Natural killer cell treated with Interleukin-12 subunit alpha and Interleukin-12 subunit beta and Interleukin-15 and Interleukin-18, amount 100 ng/mL, for 72 hours (primary cell): ENCODE measurements around the gene USP24. TPM values are rescaled to one million over a fixed set of nuclear protein-coding genes. Genes with fewer than 3 reads are reported as not detected.
A peak's percentile ranks its signal among the peaks of the same experiment; 100 is the strongest.
"Not testable (repeated sequence)": the region's sequence is repeated elsewhere in the genome, so short reads cannot be mapped to it uniquely, and the experiment has no call there.

Experiments used
- ATAC-seq, 2 donors: fragments of 150-1000 bp; cut with Tn5 transposase in 1 of 2; sonication (Bioruptor Pico), chemical (Tn5 transposase) in 1 of 2; 2 replicates each; pipeline ENCODE4 v1.10.0; 2021
- DNase-seq: peaks from one replicate; pipeline ENCODE4 v3.0.0; 2022; ENCODE audit warnings: low spot score
- H3K27ac Mint-ChIP-seq, 2 donors: 1 replicate in 1 of 2; 2 replicates in 1 of 2; pipeline ENCODE4 v1.8.0; 2022; ENCODE audit warnings: mixed read lengths in 2 of 2, mild to moderate bottlenecking in 1 of 2, moderate library complexity in 1 of 2
- H3K27me3 Mint-ChIP-seq, 2 donors: 1 replicate in 1 of 2; 2 replicates in 1 of 2; pipeline ENCODE4 v1.8.0; 2022; ENCODE audit warnings: mixed read lengths in 2 of 2
- H3K36me3 Mint-ChIP-seq: one replicate; pipeline ENCODE4 v1.8.0; 2022; ENCODE audit warnings: mixed read lengths
- H3K4me1 Mint-ChIP-seq, 2 donors: 1 replicate in 1 of 2; 2 replicates in 1 of 2; pipeline ENCODE4 v1.8.0; 2022; ENCODE audit warnings: low read depth in 2 of 2, mixed read lengths in 2 of 2, mild to moderate bottlenecking in 1 of 2
- H3K4me3 Mint-ChIP-seq: one replicate; pipeline ENCODE4 v1.8.0; 2022; ENCODE audit warnings: mixed read lengths
- H3K9me3 Mint-ChIP-seq: 2 replicates; pipeline ENCODE4 v1.8.0; 2022; ENCODE audit warnings: mixed read lengths
- total RNA-seq, 2 donors: library from RNA; stranded (reverse); gene quantifications; one replicate each; pipeline ENCODE4 v1.2.3, GENCODE V29; 2022

The USP24 gene
- total RNA-seq, 2 donors from 2014 or later, result 66.8 to 83.1 TPM

- H3K36me3 Mint-ChIP-seq, result no peaks in the 10 kb centered on the region
- peaks cover 0 to 3% of the 10 kb centered on the region in 2 donors for H3K4me1 Mint-ChIP-seq
- H3K27ac Mint-ChIP-seq, result no peak overlapping the region
- H3K27me3 Mint-ChIP-seq, result peaks cover 0 to 3% of the 10 kb centered on the region in 2 donors
- DNase-seq (no peak), ATAC-seq (no peak)
- no peaks in the 10 kb centered on the region for H3K9me3 Mint-ChIP-seq
- no peak overlapping the region for H3K4me3 Mint-ChIP-seq
Observed at GRCh38 chr1:55243655-55244054, 28.5 kb upstream of the USP24 start.

GRCh38 chr1:55239548-55239947 lies 24.4 kb upstream of the USP24 start:
- Mint-ChIP-seq H3K4me1 (peaks cover 6 to 7% of the 10 kb centered on the region in 2 donors), H3K27ac (no peak overlapping the region), H3K27me3 (peaks cover 0 to 3% of the 10 kb centered on the region in 2 donors), H3K36me3 (no peaks in the 10 kb centered on the region), H3K4me3 (no peak overlapping the region), H3K9me3 (no peaks in the 10 kb centered on the region)
- ATAC-seq, result no peak
- DNase-seq, result no peak

- Mint-ChIP-seq H3K4me1 (peaks cover 5 to 6% of the 10 kb centered on the region in 2 donors), H3K9me3 (no peaks in the 10 kb centered on the region), H3K27me3 (peaks cover 0 to 8% of the 10 kb centered on the region in 2 donors), H3K27ac (no peak overlapping the region), H3K36me3 (no peaks in the 10 kb centered on the region), H3K4me3 (peak overlapping the region; percentile 38)
- DNase-seq (no peak), ATAC-seq (peak in 1 of 2 donors; percentile 62)
Observed at GRCh38 chr1:55235722-55236121, 20.6 kb upstream of the USP24 start.

GRCh38 chr1:55234016-55234415 lies 18.9 kb upstream of the USP24 start:
- ATAC-seq (no peak), DNase-seq (no peak)
- H3K4me1 Mint-ChIP-seq, result peaks cover 5 to 6% of the 10 kb centered on the region in 2 donors
- H3K36me3 Mint-ChIP-seq, result no peaks in the 10 kb centered on the region
- no peaks in the 10 kb centered on the region for H3K9me3 Mint-ChIP-seq
- H3K27ac Mint-ChIP-seq, result no peak overlapping the region
- H3K4me3 Mint-ChIP-seq, result no peak overlapping the region
- H3K27me3 Mint-ChIP-seq, result peaks cover 0 to 14% of the 10 kb centered on the region in 2 donors

- ATAC-seq (no peak), DNase-seq (no peak)
- Mint-ChIP-seq H3K9me3 (no peaks in the 10 kb centered on the region), H3K36me3 (no peaks in the 10 kb centered on the region), H3K27ac (no peak overlapping the region), H3K4me3 (no peak overlapping the region), H3K4me1 (peaks cover 5 to 6% of the 10 kb centered on the region in 2 donors), H3K27me3 (peaks cover 0 to 14% of the 10 kb centered on the region in 2 donors)
Observed at GRCh38 chr1:55233145-55233777, 18.1 kb upstream of the USP24 start.

- no peak overlapping the region for H3K4me3 Mint-ChIP-seq
- peaks cover 5 to 6% of the 10 kb centered on the region in 2 donors for H3K4me1 Mint-ChIP-seq
- peaks cover 0 to 14% of the 10 kb centered on the region in 2 donors for H3K27me3 Mint-ChIP-seq
- H3K9me3 Mint-ChIP-seq, result no peaks in the 10 kb centered on the region
- H3K27ac Mint-ChIP-seq, result no peak overlapping the region
- H3K36me3 Mint-ChIP-seq, result peaks cover under 1% of the 10 kb centered on the region
- ATAC-seq, result no peak
- DNase-seq, result no peak
Observed at GRCh38 chr1:55232448-55233144, 17.4 kb upstream of the USP24 start.

GRCh38 chr1:55231745-55232144 lies 16.6 kb upstream of the USP24 start:
- Mint-ChIP-seq H3K27ac (no peak overlapping the region), H3K4me3 (no peak overlapping the region), H3K36me3 (peaks cover 4% of the 10 kb centered on the region), H3K9me3 (no peaks in the 10 kb centered on the region), H3K27me3 (peaks cover 0 to 14% of the 10 kb centered on the region in 2 donors), H3K4me1 (peaks cover 5 to 6% of the 10 kb centered on the region in 2 donors)
- ATAC-seq (no peak), DNase-seq (no peak)

- no peak for ATAC-seq
- no peak for DNase-seq
- Mint-ChIP-seq H3K4me3 (no peak overlapping the region), H3K9me3 (no peaks in the 10 kb centered on the region), H3K27ac (no peak overlapping the region), H3K27me3 (peaks cover 0 to 14% of the 10 kb centered on the region in 2 donors), H3K36me3 (peaks cover 4% of the 10 kb centered on the region), H3K4me1 (peaks cover 2 to 4% of the 10 kb centered on the region in 2 donors)
Observed at GRCh38 chr1:55230659-55231058, 15.5 kb upstream of the USP24 start.

- DNase-seq, H3K9me3 Mint-ChIP-seq, H3K27ac Mint-ChIP-seq, ATAC-seq, H3K4me1 Mint-ChIP-seq, H3K4me3 Mint-ChIP-seq, H3K36me3 Mint-ChIP-seq: not testable (repeated sequence)
- peaks cover 0 to 16% of the 10 kb centered on the region in 2 donors for H3K27me3 Mint-ChIP-seq
Observed at GRCh38 chr1:55229726-55230125, 14.6 kb upstream of the USP24 start.

- no peak for ATAC-seq
- no peak overlapping the region for H3K27ac Mint-ChIP-seq
- peaks cover 4% of the 10 kb centered on the region for H3K36me3 Mint-ChIP-seq
- no peaks in the 10 kb centered on the region for H3K9me3 Mint-ChIP-seq
- H3K4me1 Mint-ChIP-seq, result no peaks in the 10 kb centered on the region
- no peak for DNase-seq
- H3K27me3 Mint-ChIP-seq, result peaks cover 0 to 6% of the 10 kb centered on the region in 2 donors
- H3K4me3 Mint-ChIP-seq, result no peak overlapping the region
Observed at GRCh38 chr1:55225228-55225627, 10.1 kb upstream of the USP24 start.

- H3K4me1 Mint-ChIP-seq, result no peaks in the 10 kb centered on the region
- H3K27me3 Mint-ChIP-seq, result peaks cover 0 to 2% of the 10 kb centered on the region in 2 donors
- no peak for DNase-seq
- H3K9me3 Mint-ChIP-seq, result no peaks in the 10 kb centered on the region
- peaks cover 4% of the 10 kb centered on the region for H3K36me3 Mint-ChIP-seq
- no peak for ATAC-seq
- no peak overlapping the region for H3K4me3 Mint-ChIP-seq
- H3K27ac Mint-ChIP-seq, result no peak overlapping the region
Observed at GRCh38 chr1:55224729-55225128, 9.6 kb upstream of the USP24 start.

GRCh38 chr1:55222152-55222551 lies 7.0 kb upstream of the USP24 start:
- Mint-ChIP-seq H3K4me1 (peaks cover 8 to 11% of the 10 kb centered on the region in 2 donors), H3K27me3 (peaks cover 0 to 2% of the 10 kb centered on the region in 2 donors), H3K9me3 (no peaks in the 10 kb centered on the region), H3K36me3 (no peaks in the 10 kb centered on the region), H3K27ac (no peak overlapping the region), H3K4me3 (no peak overlapping the region)
- no peak for ATAC-seq
- DNase-seq, result no peak

- ATAC-seq, result no peak
- no peak for DNase-seq
- H3K27me3 Mint-ChIP-seq, result no peaks in the 10 kb centered on the region
- no peaks in the 10 kb centered on the region for H3K9me3 Mint-ChIP-seq
- H3K27ac Mint-ChIP-seq, result peak overlapping the region; percentile 98
- H3K4me1 Mint-ChIP-seq, result peaks cover 39 to 46% of the 10 kb centered on the region in 2 donors
- H3K36me3 Mint-ChIP-seq, result peaks cover 7% of the 10 kb centered on the region
- peak overlapping the region; percentile 77 for H3K4me3 Mint-ChIP-seq
Observed at GRCh38 chr1:55217226-55217986, 2.2 kb upstream of the USP24 start.

- no peak for DNase-seq
- no peak for ATAC-seq
- H3K4me1 Mint-ChIP-seq, result peaks cover 50 to 59% of the 10 kb centered on the region in 2 donors
- no peaks in the 10 kb centered on the region for H3K27me3 Mint-ChIP-seq
- H3K4me3 Mint-ChIP-seq, result peak overlapping the region; percentile 94
- H3K27ac Mint-ChIP-seq, result peak overlapping the region; percentile 98
- no peaks in the 10 kb centered on the region for H3K9me3 Mint-ChIP-seq
- peaks cover 7% of the 10 kb centered on the region for H3K36me3 Mint-ChIP-seq
Observed at GRCh38 chr1:55216096-55216495, 932 bp upstream of the USP24 start.
